GM13976 (cell line): ENCODE results near the gene NDUFAF4.
"Not testable (repeated sequence)": the region's sequence is repeated elsewhere in the genome, so short reads cannot be mapped to it uniquely, and the experiment has no call there.

Experiments
- DNase-seq: peaks from one replicate; pipeline ENCODE4 v3.0.0; 2012; ENCODE audit warnings: low spot score
- in situ Hi-C: fragments of 300-500 bp; cut with MboI; formaldehyde crosslinking; loops from one replicate; pipeline ENCODE4 v1.12.0; 2022; ENCODE audit warnings: low sequenced_read_pairs, mixed read lengths, inconsistent platforms; ENCODE audit not compliant: unreplicated experiment
- TF ChIP-seq, protein P1 (sequence below): IDR thresholded peaks from 2 replicates; pipeline ENCODE4 v1.5.1; 2012; ENCODE audit warnings: borderline replicate concordance, mild to moderate bottlenecking; ENCODE audit not compliant: insufficient read depth; ENCODE audit errors: extremely low read depth, missing control alignments, control extremely low read depth

Gene NDUFAF4

DNA sequence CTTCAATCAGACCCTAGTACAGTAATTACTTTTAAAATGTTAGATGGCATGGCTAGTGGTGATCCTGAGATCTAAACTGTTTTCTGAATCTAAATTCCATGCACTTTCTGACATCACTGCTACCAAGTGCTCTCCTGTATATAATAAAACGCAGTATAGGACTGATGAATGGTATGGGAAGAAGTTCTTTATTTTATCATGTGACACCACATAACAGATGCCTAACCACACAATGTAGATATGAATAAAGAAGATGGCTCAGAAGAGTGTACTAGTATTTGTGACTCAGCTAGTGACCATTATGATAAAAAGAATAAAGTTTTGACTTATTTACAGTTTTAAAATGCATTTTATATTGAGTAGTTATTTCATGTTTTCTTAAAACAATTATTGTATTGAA lies 8.5 kb downstream of the NDUFAF4 start:
- in situ Hi-C loops = loop anchor here (25.0 kb wide), 1 partner anchor 252 kb away; no protein-coding TSS in a partner anchor
- no peak for DNase-seq
- TF ChIP-seq, protein P1, sequence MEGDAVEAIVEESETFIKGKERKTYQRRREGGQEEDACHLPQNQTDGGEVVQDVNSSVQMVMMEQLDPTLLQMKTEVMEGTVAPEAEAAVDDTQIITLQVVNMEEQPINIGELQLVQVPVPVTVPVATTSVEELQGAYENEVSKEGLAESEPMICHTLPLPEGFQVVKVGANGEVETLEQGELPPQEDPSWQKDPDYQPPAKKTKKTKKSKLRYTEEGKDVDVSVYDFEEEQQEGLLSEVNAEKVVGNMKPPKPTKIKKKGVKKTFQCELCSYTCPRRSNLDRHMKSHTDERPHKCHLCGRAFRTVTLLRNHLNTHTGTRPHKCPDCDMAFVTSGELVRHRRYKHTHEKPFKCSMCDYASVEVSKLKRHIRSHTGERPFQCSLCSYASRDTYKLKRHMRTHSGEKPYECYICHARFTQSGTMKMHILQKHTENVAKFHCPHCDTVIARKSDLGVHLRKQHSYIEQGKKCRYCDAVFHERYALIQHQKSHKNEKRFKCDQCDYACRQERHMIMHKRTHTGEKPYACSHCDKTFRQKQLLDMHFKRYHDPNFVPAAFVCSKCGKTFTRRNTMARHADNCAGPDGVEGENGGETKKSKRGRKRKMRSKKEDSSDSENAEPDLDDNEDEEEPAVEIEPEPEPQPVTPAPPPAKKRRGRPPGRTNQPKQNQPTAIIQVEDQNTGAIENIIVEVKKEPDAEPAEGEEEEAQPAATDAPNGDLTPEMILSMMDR = no peak

- TF ChIP-seq, protein P1 = no peak
- in situ Hi-C loops = loop anchor here (25.0 kb wide), 1 partner anchor 251 kb away; no protein-coding TSS in a partner anchor
- no peak for DNase-seq
Measured at GRCh38 chr6:96888745-96889144, 8.9 kb downstream of the NDUFAF4 start.

GRCh38 chr6:96886519-96886918 lies 11.2 kb downstream of the NDUFAF4 start:
- in situ Hi-C loops = loop anchor here (25.0 kb wide), 1 partner anchor 249 kb away; no protein-coding TSS in a partner anchor
- no peak for DNase-seq
- TF ChIP-seq, protein P1 = no peak

- not testable (repeated sequence) for DNase-seq
- in situ Hi-C loops = loop anchor here (25.0 kb wide), 1 partner anchor 248 kb away; no protein-coding TSS in a partner anchor
Measured at GRCh38 chr6:96885187-96885631, 12.5 kb downstream of the NDUFAF4 start.

DNA sequence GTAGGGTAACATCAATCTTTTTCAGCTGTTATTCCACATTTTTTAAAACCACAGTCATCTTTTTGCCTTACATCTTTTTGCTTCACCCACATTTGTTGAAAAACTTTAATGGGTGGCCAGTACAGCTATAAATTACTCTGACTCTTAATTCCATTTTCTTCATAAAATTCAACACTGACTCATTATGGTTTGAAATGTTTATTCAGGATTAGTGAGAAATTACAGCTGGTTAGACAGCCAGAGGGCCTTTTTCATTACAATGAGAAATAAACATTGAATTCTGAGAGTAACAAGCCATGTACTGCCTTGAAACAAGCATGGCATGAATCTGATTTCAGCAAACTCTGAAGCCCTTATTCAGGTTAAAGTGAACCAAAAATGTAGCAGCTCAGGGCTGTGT lies 19.5 kb downstream of the NDUFAF4 start:
- in situ Hi-C loops = loop anchor here (25.0 kb wide), 1 partner anchor 241 kb away; no protein-coding TSS in a partner anchor
- TF ChIP-seq, protein P1 = no peak
- no peak for DNase-seq

GRCh38 chr6:96876886-96877545 lies 20.7 kb downstream of the NDUFAF4 start:
- DNase-seq = no peak
- TF ChIP-seq, protein P1 = no peak
- in situ Hi-C loops = loop anchor here (25.0 kb wide), 1 partner anchor 240 kb away; no protein-coding TSS in a partner anchor

GRCh38 chr6:96872976-96873375 lies 24.7 kb downstream of the NDUFAF4 start:
- in situ Hi-C loops = no loop called here
- TF ChIP-seq, protein P1 = no peak

More at GRCh38 chr6:96872976-96873375, 24.7 kb downstream of the NDUFAF4 start:
- DNase-seq = no peak
